Activated CD8-positive, alpha-beta T cell treated with anti-CD3 and anti-CD28 coated beads for 36 hours (primary cell): Measurements from ENCODE around the gene LYZL6. TPM values are rescaled to one million over a fixed set of nuclear protein-coding genes. Genes with fewer than 3 reads are reported as not detected.
A peak's percentile ranks its signal among the peaks of the same experiment; 100 is the strongest.

ENCODE experiments used
- ATAC-seq: fragments of 200-7000 bp; cut with Tn5 transposase; one replicate; pipeline ENCODE4 v1.10.0; 2021; ENCODE audit warnings: mild to moderate bottlenecking, moderate library complexity
- CTCF ChIA-PET: fragments of 350-600 bp; sonication (Branson Sonifier 250); formaldehyde crosslinking; loops from one replicate; lab custom pipeline; 2021; ENCODE audit warnings: antibody characterized with exemption; lab: Charles Lee
- POLR2A ChIA-PET: fragments of 350-600 bp; sonication (Branson Sonifier 250); formaldehyde crosslinking; loops from one replicate; lab custom pipeline; 2021; ENCODE audit warnings: antibody characterized with exemption; lab: Charles Lee
- DNase-seq: peaks from one replicate; pipeline ENCODE4 v3.0.0-alpha.2; 2020
- H3K27ac Mint-ChIP-seq: one replicate; pipeline ENCODE4 v1.8.0; 2021; ENCODE audit warnings: mild to moderate bottlenecking, mixed read lengths
- H3K27me3 Mint-ChIP-seq: one replicate; pipeline ENCODE4 v1.8.0; 2021; ENCODE audit warnings: mixed read lengths
- H3K36me3 Mint-ChIP-seq: one replicate; pipeline ENCODE4 v1.8.0; 2021; ENCODE audit warnings: low read depth, mixed read lengths
- H3K4me1 Mint-ChIP-seq: one replicate; pipeline ENCODE4 v1.8.0; 2021; ENCODE audit warnings: low read depth, mixed read lengths
- H3K4me3 Mint-ChIP-seq: one replicate; pipeline ENCODE4 v1.8.0; 2021; ENCODE audit warnings: mild to moderate bottlenecking, moderate library complexity, mixed read lengths
- H3K9me3 Mint-ChIP-seq: one replicate; pipeline ENCODE4 v1.8.0; 2021; ENCODE audit warnings: mixed read lengths
- CTCF ChIP-seq: fragments of 200-600 bp; IDR thresholded peaks from one replicate; pipeline ENCODE4 v1.8.0; 2022; ENCODE audit warnings: antibody characterized with exemption, mild to moderate bottlenecking
- intact Hi-C: fragments of 100-400 bp; cut with micrococcal nuclease; formaldehyde crosslinking; loops from one replicate; pipeline ENCODE4 v1.10.0; 2022
- total RNA-seq, 2 experiments: library from RNA; stranded (reverse); gene quantifications; one replicate each; pipeline ENCODE4 v1.2.3, GENCODE V29; 2021

LYZL6 gene
- total RNA-seq, 2 experiments from 2014 or later: not detected

GRCh38 chr17:35982409-35983191, 39.1 kb upstream of the LYZL6 start:
- no peaks in the 10 kb centered on the region for H3K36me3 Mint-ChIP-seq
- no peak overlapping the region for H3K27ac Mint-ChIP-seq
- intact Hi-C loops: no loop called here
- no peak overlapping the region for H3K4me3 Mint-ChIP-seq
- ChIA-PET CTCF (interaction anchor here (1.0 to 3.7 kb wide), 7 partner anchors 13 to 167 kb away, joined by 3 to 29 read pairs (median 6); partner anchors contain the start of gene CCL18), POLR2A (interaction anchor here (0.8 to 1.5 kb wide), 2 partner anchors 12 to 90 kb away, joined by 3 to 4 read pairs; no protein-coding TSS in a partner anchor)
- no peak for DNase-seq
- no peak for TF ChIP-seq CTCF
- ATAC-seq: no peak
- H3K4me1 Mint-ChIP-seq: no peaks in the 10 kb centered on the region
- H3K9me3 Mint-ChIP-seq: no peaks in the 10 kb centered on the region
- no peaks in the 10 kb centered on the region for H3K27me3 Mint-ChIP-seq

- ATAC-seq: no peak
- ChIA-PET POLR2A (interaction anchor here (0.8 to 1.5 kb wide), 3 partner anchors 13 to 165 kb away, joined by 3 to 4 read pairs (median 3); no protein-coding TSS in a partner anchor), CTCF (interaction anchor here (1.1 to 3.7 kb wide), 6 partner anchors 12 to 168 kb away, joined by 3 to 29 read pairs (median 10); partner anchors contain the start of gene CCL18)
- Mint-ChIP-seq H3K4me1 (no peaks in the 10 kb centered on the region), H3K36me3 (no peaks in the 10 kb centered on the region), H3K9me3 (no peaks in the 10 kb centered on the region), H3K27ac (no peak overlapping the region), H3K4me3 (no peak overlapping the region), H3K27me3 (no peaks in the 10 kb centered on the region)
- intact Hi-C loops: no loop called here
- peak; percentile 30 for DNase-seq
- peak; percentile 41 for TF ChIP-seq CTCF
Observed at GRCh38 chr17:35981908-35982330, 38.4 kb upstream of the LYZL6 start.

- H3K36me3 Mint-ChIP-seq: no peaks in the 10 kb centered on the region
- H3K27me3 Mint-ChIP-seq: no peaks in the 10 kb centered on the region
- intact Hi-C loops: no loop called here
- peaks cover 5% of the 10 kb centered on the region for H3K4me1 Mint-ChIP-seq
- POLR2A ChIA-PET: interaction anchor here (0.9 to 1.5 kb wide), 2 partner anchors 91 to 165 kb away, joined by 3 to 4 read pairs; no protein-coding TSS in a partner anchor
- CTCF ChIA-PET: interaction anchor here (0.6 to 3.7 kb wide), 5 partner anchors 12 to 168 kb away, joined by 3 to 29 read pairs (median 14); partner anchors contain the start of gene LYZL6
- DNase-seq: no peak
- H3K27ac Mint-ChIP-seq: no peak within 1 kb of the TSS
- H3K4me3 Mint-ChIP-seq: no peak within 1 kb of the TSS
- no peak for TF ChIP-seq CTCF
- H3K9me3 Mint-ChIP-seq: no peaks in the 10 kb centered on the region
- no peak for ATAC-seq
Observed at GRCh38 chr17:35981246-35981645, 37.7 kb upstream of the LYZL6 start, which contains the start of gene CCL16. CCL16 (minus strand) TSS chr17:35981497; CDS start chr17:35981420, 77 bp downstream.

GRCh38 chr17:35978346-35978745, 34.8 kb upstream of the LYZL6 start:
- ChIA-PET CTCF (interaction anchor here (1.9 to 11.8 kb wide), 3 partner anchors 9 to 170 kb away, joined by 4 to 299 read pairs (median 85); no protein-coding TSS in a partner anchor), POLR2A (interaction anchor here (0.6 to 0.8 kb wide), 2 partner anchors 9 to 236 kb away, joined by 3 read pairs; no protein-coding TSS in a partner anchor)
- TF ChIP-seq CTCF: no peak
- no peak for ATAC-seq
- no peak overlapping the region for H3K27ac Mint-ChIP-seq
- no peaks in the 10 kb centered on the region for H3K9me3 Mint-ChIP-seq
- no peaks in the 10 kb centered on the region for H3K36me3 Mint-ChIP-seq
- DNase-seq: no peak
- no peak overlapping the region for H3K4me3 Mint-ChIP-seq
- H3K4me1 Mint-ChIP-seq: peaks cover 8% of the 10 kb centered on the region
- H3K27me3 Mint-ChIP-seq: no peaks in the 10 kb centered on the region
- intact Hi-C loops: no loop called here
